IPS-NIHi7 (cell line): ENCODE measurements around the gene AZI2.

Source experiments
- DNase-seq: peaks from one replicate; pipeline ENCODE4 v3.0.0; 2012; ENCODE audit warnings: mixed read lengths; ENCODE audit errors: extremely low spot score

Gene AZI2

DNA sequence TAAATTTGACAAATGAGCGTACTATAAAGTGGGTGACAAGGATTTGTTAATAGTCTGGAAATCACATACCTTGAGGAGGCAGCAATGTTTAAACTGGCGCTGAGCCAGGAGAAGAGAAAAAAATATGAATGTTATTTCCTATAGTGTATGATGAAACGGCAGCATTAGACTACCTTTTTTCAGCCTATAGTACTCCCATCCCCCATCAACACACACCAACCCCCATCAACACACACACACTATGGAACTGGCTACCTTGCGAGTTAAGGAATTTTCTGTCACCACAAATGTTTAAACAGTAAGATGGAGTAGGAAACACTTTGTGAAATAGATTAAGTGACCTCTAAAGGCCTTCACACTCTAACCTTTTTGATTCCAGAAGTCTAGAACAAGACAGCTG, 46.9 kb downstream of the AZI2 start:
- DNase-seq, result no peak

DNA sequence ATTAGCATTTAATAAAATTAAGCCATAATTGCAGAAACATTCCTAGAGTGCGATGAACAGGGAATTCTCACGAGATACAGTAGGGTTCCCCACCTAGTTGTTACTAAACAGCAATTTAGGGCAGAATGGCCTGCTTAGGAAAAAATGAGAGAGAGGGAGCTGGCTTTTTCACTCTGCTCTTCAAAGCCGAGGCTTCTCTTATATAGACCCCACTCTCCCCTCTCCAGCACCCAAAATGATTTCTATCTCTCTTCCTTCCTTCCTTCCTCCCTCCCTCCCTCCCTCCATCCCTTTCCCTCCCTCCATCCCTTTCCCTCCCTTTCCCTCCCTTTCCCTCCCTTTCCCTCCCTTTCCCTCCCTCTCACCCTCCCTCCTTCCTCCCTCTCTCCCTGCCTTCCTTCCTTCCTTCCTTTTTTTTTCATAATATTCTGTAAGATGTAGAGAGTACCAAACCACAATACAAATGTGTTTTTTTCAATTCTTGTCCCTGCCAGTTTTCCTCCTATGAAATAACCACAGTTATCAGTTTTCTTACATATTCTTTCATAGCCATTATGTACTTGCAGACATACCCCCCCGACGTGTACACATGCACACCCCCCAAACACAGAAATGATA, 48.2 kb downstream of the AZI2 start:
- no peak for DNase-seq

DNA sequence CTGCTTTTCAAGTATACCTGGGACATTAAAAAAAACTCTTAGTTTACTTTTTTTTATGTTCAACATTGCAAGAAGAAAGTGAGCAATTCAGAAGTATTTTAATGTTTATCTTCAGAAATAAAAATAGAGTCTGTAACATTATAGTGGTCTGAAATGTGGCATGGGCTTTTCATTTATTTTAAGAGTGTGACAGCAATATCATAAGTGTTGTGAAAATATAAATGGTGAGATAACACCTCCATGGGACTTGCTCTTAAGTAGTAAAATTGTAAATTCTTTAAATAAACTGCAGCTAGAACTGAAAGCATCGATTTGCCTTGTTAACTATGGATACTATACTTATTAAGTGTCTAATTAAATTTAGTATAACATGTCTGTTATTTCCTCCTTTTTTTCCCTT, 48.9 kb downstream of the AZI2 start:
- DNase-seq, result no peak

DNA sequence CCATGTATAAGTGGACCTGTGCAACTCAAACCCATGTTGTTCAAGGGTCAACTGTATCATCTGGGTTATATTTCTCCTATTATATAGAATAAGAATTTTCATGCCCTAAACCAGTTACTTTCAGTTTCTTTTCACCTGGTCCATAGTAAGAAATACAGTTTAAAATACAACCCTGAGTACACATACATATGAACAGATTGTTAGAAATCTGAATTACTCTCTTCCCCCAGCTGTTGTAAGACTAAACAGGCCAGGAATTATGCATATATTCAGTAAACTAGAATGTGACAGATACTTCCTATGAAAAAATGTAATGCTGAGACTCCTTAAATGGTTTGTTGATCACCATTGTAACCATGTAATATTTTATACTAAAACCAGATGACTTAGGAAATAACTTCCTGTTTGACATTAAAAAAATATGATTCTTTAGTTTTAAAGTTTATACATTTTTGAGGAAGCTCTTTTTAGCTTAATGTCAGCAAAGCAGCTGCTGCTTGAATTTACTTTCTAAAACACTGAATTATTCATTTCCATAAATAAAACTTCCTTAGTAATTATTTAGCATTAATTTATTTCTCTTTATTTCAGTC, 52.6 kb downstream of the AZI2 start:
- DNase-seq, result no peak

DNA sequence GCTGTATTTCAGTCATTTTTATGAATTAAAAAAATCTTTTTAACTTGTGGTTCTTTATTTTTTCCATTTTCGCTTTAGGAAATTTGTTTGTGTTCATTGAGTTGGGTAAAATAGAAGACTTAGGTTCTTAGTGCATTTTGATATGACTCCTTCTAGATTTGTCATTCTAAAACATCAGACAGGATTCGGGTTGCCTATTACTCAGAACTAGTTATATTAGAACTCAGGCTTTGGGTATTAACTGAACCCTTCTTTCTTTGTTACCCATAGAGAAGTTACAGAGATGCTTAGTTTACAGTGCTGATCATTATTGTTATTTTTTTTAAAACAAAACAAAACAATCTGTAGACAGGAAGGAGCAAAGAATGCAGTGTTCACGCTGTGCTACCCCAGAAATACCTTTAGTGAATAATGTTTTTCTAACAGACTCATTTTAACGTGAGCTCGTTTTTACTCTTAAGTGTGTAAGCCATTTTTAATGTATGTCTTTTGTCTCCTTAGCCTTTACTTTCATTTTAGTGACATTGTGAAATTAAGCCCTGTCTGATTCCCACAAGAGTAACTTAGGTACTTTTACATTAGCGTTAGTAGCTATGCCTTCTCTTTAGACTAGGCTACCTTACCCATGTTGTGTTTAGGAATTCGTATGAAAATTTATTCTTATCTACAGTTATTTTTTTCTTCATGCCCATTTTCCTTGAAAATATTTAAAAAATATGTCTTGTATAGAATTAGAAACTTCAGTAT, 53.8 kb downstream of the AZI2 start:
- DNase-seq, result no peak

DNA sequence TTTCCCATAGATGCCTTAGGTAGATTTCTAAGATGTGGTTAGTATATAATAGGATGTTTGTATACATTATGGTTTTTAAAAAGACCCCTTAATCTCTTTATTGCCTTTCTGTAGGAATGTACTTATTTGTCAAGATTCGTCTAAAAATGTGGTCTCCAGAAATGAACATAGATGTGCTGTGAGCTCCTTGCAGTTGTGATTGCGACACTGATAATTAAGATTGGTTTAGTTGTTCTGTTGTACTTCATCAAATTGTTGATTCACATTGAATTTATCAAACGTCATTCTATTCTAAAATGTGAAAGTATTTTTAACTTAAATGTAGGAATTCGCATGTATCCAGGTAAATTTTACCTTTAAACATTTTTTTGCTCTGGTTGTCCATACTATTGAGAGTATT, 56.0 kb downstream of the AZI2 start:
- DNase-seq, result no peak

DNA sequence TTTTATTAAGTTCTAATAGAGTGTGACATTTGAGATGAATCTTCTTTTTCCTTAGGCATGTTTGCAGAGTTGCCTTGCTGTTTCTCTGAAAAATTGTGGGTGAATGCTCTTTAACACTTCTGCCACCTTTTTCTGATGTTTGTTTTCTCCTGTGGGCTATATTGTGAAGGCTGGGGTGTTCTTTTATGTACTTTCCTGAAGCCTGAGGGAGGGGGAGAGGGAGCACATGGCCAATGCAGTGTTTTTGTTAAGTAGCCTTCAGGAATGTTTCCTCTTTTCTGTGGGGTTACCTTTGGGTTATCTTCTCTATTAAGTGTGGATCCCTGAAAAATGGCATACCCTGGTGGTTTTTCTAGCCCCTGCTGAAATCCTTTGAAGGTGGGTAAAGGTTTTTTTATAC, 57.0 kb downstream of the AZI2 start:
- DNase-seq, result no peak

DNA sequence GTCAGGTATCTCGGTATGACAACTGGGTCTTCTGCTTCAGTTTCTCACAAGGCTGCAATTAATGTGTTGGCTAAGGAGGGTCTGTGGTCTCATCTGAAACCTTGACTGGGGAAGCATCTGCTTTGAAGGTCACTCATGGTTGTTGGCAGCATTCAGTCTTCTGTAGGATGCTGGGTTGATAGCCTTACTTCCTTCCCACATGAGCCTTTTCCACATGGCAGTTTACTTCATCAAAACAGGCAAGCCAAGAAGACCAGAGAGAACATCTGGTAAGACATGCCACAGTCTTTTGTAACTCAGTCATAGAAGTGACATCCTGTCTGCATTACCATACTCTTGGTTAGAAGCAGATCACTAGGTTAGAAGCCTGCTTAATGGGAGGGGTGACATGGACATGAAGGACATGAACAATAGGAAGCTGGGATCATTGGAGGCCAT, 57.7 kb downstream of the AZI2 start:
- no peak for DNase-seq

DNA sequence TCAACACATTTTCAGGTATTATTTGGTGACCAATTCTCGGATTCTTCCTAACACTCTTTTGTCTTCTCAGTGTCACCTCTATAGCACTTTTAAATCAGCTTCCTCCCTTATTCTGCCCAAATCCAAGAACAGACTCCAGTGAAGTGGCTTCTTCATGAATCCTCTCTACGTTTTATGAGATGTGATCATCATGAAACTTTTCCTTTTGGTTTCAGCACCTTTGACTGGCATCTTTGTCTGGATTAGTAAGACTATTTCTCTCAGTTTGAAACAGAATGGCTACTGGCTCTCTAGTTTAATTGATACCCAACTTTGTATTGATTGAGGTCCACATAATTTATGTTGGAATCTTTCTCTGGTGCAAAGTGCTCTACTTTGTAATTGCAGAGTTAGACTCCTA, 61.6 kb downstream of the AZI2 start:
- DNase-seq, result no peak

DNA sequence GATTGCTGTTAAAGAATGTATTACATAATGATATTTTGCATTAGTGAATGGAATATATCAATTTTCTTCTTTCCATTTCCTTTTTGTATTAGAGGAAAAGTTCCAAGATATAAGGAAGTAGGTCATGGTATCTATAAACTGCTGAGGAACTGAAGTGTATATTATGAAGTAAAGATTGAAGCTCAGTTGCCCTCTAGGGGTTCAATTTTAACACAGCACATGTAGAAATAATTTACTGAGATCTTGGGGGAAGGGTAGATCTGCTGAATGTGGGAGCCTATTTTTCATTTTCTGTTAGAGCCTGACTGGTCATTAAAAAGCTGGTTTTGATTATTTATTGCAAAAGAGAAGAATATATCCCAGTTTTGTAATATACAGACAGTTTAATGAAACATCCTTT, 62.0 kb downstream of the AZI2 start:
- DNase-seq, result no peak

DNA sequence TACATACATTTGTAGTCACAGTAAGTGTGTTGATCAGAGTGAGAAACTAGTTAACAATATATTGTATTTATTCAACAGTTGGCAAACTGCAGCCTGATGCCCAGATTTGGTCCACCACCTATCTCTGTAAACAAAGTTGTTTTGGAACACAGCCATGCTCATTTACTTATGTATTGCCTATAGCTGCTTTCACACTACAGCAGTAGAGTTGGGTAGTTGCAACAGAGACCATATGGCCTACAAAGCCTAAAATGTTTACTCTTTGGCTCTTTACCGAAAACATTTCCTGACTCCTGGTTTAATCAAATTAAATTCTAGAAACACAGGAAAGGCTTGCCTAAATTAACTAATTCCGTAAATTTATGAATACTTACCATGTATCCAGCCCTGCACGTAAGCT, 67.8 kb downstream of the AZI2 start:
- no peak for DNase-seq

DNA sequence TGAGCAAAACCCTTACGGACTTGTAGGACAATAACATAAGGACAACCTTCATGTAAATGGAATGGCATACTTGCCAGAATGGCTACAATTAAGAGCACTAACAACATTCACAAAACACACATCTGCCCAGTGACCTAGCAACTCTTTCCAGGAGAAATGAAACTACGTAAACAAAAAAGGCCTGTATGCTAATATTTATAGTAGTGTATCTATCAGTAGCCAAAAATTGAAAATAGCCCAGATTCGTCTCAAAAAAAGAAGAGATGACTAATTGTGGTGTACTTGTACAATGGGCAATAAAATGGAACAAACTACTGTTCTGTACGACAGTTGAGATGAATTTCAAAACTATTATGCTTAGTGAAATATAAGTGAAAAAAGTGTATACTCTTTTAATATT, 68.9 kb downstream of the AZI2 start:
- no peak for DNase-seq

DNA sequence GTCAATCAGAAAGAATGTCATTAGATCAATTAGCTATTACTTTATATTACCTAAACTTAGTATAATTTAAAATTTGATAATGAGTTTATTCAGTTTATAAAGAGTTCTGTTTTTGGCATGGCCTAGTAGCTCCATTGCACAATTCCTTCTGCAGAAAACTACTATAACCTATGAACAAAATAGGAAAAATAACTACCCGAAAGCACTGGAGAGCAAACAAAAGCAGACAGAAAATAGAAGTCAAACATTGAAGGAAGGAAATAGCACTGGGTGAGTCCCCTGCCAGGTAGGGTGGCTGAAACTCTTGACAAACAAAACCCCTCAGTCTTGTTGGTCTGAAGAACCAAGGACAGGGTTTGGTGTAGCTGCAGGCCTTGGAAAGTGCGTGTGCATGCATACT, 69.7 kb downstream of the AZI2 start:
- DNase-seq, result no peak

DNA sequence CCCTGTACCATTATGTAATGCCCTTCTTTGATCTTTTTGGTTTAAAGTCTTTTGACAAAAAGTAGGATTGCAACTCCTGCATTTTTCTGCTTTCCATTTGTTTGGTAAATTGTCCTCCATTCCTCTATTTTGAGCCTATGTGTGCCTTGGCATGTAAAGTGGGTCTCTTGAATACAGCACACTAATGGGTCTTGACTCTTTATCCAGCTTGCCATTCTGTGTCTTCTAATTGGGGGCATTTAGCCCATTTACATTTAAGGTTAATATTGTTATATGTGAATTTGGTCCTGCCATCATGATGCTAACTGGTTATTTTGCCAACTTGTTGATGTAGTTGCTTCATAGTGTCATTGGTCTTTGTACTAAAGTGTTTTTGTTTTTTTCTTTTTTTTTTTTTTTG, 74.8 kb downstream of the AZI2 start:
- no peak for DNase-seq
